AG09309 (cell line): ENCODE measurements around the gene FNDC10.

Source experiments
- DNase-seq: peaks from one replicate; pipeline ENCODE4 v3.0.0-alpha.2; 2010; ENCODE audit warnings: low read depth
- H3K4me3 ChIP-seq: 2 replicates; pipeline ENCODE4 v1.5.1; 2011; ENCODE audit warnings: mild to moderate bottlenecking, low read depth, low read length, moderate library complexity; ENCODE audit not compliant: control insufficient read depth
- TF ChIP-seq, protein P1 (sequence below): IDR thresholded peaks from 2 replicates; pipeline ENCODE4 v1.5.1; 2011; ENCODE audit warnings: mild to moderate bottlenecking, low read depth, low read length, inconsistent platforms; ENCODE audit not compliant: insufficient read depth, control insufficient read depth; ENCODE audit errors: missing control alignments

FNDC10 gene

DNA sequence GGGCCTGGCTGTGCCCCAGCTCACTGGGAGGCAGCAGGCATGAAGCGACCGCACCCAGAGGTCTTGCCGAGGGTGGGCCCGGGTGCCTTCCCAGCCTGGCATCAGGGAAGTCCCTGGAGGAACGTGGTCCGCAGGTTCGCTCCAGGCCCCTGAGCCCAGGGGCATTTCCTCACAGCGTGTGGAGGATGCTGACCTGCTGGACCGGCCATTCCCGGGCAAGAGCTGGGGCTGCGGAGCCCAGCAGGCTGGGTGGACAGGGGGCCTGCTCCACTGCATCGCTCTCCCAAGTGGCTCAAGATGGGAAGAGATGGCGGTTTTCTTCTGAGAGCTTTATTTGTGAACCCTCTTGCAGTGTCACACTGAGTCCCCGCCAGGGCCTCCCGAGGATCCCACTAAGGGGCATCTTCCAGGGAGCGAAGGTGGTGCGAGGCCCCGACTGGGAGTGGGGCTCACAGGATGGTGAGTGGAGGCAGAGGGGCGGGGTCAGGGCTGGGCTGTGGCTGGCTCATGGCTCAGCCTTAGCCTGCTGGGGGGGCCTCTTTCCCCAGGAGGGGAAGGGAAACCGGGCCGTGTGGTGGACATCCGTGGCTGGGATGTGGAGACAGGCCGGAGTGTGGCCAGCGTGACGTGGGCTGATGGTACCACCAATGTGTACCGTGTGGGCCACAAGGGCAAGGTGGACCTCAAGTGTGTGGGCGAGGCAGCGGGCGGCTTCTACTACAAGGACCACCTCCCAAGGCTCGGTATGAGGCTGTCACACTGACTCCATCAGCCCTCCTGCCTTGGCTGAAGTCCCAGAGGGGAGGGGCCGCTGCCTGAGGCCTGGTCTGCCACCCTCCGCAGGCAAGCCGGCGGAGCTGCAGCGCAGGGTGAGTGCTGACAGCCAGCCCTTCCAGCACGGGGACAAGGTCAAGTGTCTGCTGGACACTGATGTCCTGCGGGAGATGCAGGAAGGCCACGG is 24.8 kb upstream of the FNDC10 start:
- TF ChIP-seq, protein P1, sequence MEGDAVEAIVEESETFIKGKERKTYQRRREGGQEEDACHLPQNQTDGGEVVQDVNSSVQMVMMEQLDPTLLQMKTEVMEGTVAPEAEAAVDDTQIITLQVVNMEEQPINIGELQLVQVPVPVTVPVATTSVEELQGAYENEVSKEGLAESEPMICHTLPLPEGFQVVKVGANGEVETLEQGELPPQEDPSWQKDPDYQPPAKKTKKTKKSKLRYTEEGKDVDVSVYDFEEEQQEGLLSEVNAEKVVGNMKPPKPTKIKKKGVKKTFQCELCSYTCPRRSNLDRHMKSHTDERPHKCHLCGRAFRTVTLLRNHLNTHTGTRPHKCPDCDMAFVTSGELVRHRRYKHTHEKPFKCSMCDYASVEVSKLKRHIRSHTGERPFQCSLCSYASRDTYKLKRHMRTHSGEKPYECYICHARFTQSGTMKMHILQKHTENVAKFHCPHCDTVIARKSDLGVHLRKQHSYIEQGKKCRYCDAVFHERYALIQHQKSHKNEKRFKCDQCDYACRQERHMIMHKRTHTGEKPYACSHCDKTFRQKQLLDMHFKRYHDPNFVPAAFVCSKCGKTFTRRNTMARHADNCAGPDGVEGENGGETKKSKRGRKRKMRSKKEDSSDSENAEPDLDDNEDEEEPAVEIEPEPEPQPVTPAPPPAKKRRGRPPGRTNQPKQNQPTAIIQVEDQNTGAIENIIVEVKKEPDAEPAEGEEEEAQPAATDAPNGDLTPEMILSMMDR, result no peak
- DNase-seq, result no peak
- no peak overlapping the region for H3K4me3 ChIP-seq

DNA sequence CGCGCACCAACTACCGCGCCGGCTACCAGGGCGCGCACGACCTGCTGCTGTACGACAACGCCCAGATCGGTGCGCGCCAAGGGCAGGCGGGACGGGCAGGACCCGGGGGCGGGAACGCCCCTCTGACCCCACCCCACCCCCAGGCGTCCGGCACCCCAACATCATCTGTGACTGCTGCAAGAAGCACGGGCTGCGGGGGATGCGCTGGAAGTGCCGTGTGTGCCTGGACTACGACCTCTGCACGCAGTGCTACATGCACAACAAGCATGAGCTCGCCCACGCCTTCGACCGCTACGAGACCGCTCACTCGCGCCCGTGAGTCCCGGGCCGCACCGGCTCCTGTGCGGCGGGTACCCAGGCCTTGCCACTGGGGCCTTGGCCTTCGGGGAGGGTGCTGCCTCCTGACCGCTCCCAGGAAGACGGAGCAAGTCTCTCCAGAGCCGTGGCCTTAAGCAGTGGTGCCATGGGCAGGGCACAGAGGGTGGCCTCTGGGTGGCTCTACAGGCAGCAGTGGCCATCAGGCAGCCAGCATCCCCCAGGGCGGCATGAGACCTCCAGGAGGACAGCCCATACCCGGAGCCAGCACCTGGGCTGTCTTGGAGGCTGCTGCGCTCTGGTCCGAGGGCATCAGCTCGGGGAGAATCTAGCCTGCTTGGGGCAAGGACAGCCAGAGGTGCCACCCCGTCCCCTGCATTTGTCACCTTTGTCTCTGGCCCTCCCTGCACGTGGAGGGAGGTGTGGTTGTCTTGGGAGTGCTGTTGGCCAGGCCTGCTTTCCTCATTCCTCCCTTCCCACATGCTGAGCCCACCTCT is 23.9 kb upstream of the FNDC10 start:
- H3K4me3 ChIP-seq, result no peak overlapping the region
- no peak for DNase-seq
- TF ChIP-seq, protein P1, result no peak

DNA sequence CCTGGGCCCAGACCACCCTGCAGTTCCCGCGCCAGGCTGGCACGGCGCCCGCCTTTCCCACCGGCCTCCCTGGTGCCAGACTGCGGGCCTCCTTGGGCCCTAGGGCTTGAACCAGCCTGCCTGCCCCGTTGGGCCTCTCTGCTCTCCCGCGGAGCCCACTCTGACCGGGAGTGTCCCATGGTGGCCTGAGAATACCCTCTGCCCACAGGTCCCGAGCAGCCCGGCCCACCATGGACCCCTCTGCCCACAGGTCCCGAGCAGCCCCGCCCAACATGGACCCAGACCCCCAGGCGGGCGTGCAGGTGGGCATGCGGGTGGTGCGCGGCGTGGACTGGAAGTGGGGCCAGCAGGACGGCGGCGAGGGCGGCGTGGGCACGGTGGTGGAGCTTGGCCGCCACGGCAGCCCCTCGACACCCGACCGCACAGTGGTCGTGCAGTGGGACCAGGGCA is 23.3 kb upstream of the FNDC10 start:
- H3K4me3 ChIP-seq, result no peak overlapping the region
- TF ChIP-seq, protein P1, result no peak
- DNase-seq, result no peak

DNA sequence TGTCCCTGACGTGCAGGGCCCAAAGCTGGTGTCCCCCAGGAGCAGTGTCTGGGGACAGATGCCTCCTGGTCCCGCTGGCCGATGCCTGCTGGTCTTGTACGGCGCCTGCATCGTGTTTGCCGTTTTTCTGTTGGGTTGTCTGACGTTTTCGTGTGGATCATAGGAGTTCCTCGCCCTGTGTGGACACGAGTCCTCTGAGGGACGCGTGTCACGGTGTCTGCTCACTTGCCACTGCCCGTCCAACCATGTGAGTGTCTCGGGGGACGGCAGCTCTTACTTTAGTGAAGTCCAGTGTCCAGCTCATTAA is 22.8 kb upstream of the FNDC10 start:
- no peak overlapping the region for H3K4me3 ChIP-seq
- DNase-seq, result no peak
- TF ChIP-seq, protein P1, result no peak

DNA sequence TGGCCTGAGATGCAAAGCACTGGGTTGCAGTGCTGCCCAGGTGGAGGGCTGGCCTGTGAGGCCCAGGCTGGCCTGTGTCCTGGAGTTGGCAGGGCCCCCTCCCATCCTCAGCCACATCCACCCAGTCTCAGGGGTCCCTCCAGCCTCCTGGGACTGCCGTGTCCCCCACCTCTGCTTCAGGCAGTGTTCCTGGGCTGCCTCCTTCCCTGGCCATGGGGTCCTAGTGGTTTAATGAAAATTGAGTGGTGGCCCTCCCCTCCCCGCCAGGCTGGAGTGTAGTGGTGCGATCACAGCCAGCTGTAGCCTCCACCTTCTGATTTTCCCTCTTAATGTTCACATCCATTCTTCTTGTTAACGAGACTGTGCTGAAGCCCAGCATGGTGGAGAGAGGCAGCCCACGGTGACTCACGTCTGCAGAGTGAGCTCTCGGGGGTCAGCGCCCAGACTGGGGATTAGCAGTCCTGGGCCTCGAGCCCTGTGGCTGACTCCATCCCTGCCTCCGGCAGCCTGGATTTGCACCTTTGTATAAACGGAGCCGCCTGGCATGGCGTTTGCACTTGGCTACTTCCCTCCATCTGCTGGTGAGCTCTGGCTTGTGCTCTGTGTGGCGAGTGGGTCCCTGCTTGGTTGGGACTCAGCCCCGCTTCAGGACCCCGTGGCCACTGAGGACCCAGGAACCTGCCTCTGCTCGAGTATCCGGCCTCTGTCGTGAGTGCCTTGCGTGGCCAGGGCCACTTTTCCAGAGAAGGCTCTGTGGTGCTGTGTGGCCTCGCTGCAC is 22.3 kb upstream of the FNDC10 start:
- DNase-seq, result no peak
- H3K4me3 ChIP-seq, result no peak overlapping the region
- TF ChIP-seq, protein P1, result no peak
